Right lobe of liver (tissue), 4 donors: ENCODE data around the gene ADGRF1.

Experiments used
- CTCF ChIP-seq, 4 donors: fragments of 200-600 bp in 3 of 4; fragments of 450-650 bp in 1 of 4; IDR thresholded peaks; one replicate each; pipeline versions ENCODE4 v1.5.1 to v1.8.0; 2016 to 2022; ENCODE audit warnings: antibody characterized with exemption in 4 of 4, mild to moderate bottlenecking in 2 of 4
- POLR2A ChIP-seq: fragments of 450-650 bp; IDR thresholded peaks from one replicate; pipeline ENCODE4 v1.6.1; 2017; ENCODE audit warnings: antibody characterized with exemption, mild to moderate bottlenecking
- donor health status: DM: no; HTN: no; CAD: no.
- donor health status: DM: no; HTN: no; CAD: no.
- donor health status: DM: no; HTN: yes; CAD: no.

DNA sequence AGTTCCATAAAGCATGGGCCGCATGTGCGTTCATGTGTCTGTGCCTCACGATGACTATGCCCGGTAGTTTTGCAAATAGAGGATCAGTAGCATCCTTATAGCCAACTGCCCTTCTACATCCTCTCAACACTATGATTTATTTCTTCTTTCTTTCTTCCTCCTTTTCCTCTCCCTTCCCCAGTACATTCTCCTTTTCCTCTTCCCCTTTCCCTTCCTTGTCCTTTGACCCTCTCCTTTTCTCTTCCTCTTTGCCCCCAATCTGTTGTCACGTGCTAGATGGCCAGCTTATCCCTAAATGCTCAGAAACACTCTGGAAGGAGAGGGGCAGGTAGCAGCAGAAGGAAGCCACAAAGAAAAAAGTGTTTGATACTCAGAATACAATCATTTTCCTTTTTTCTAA lies 20.2 kb upstream of the ADGRF1 start:
- TF ChIP-seq POLR2A (no peak), CTCF (IDR thresholded peaks at IDR 0.05) (no peak)
